Measurements from ENCODE around the gene PPP1R16B.

Gene PPP1R16B

DNA sequence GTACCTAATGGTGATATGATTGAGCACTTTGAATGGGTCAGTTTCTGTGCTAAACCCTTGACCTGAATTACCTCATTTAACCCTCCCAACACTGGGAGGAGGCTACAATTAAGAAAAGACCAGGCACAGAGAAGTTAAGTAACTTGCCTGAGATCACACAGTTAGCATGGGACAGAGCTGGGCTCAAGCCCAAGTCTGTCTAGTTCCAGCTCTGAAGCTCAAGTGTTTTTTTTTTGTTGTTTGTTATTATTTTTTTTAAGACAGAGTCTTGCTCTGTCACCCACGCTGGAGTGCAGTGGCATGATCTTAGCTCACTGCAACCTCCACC lies 124.7 kb downstream of the PPP1R16B start:
- H3K4me1 ChIP-seq (ENCODE audit: control insufficient read depth, insufficient read depth, low read length): peaks cover 4% of the 10 kb centered on the region; the same call in 1 of the 2 replicates
- TF ChIP-seq ZNF24 (tag by site-specific recombination; IDR thresholded peaks at IDR 0.05) (no peak), ZNF311 (tag by site-specific recombination; IDR thresholded peaks at IDR 0.05; ENCODE audit: borderline replicate concordance) (no peak), ZNF121 (tag by site-specific recombination; IDR thresholded peaks at IDR 0.05) (no peak), ZXDB (tag by site-specific recombination; IDR thresholded peaks at IDR 0.05) (no peak), REPIN1 (tag by site-specific recombination; IDR thresholded peaks at IDR 0.05; ENCODE audit: low read depth) (no peak), ZNF221 (tag by site-specific recombination; IDR thresholded peaks at IDR 0.05; ENCODE audit: borderline replicate concordance) (no peak), BCL11A (tag by site-specific recombination; IDR thresholded peaks at IDR 0.05; ENCODE audit: low read depth) (no peak), ZIC2 (tag by site-specific recombination; IDR thresholded peaks at IDR 0.05) (no peak), KLF16 (tag by site-specific recombination; IDR thresholded peaks at IDR 0.05) (no peak), ZNF223 (tag by site-specific recombination; IDR thresholded peaks at IDR 0.05) (no peak), ZNF792 (tag by site-specific recombination; IDR thresholded peaks at IDR 0.05) (no peak)
- TF ChIP-seq, protein P1, sequence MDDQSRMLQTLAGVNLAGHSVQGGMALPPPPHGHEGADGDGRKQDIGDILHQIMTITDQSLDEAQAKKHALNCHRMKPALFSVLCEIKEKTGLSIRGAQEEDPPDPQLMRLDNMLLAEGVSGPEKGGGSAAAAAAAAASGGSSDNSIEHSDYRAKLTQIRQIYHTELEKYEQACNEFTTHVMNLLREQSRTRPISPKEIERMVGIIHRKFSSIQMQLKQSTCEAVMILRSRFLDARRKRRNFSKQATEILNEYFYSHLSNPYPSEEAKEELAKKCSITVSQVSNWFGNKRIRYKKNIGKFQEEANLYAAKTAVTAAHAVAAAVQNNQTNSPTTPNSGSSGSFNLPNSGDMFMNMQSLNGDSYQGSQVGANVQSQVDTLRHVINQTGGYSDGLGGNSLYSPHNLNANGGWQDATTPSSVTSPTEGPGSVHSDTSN (CRISPR knock-in tag; IDR thresholded peaks at IDR 0.05): no peak
- TF ChIP-seq, protein P2, sequence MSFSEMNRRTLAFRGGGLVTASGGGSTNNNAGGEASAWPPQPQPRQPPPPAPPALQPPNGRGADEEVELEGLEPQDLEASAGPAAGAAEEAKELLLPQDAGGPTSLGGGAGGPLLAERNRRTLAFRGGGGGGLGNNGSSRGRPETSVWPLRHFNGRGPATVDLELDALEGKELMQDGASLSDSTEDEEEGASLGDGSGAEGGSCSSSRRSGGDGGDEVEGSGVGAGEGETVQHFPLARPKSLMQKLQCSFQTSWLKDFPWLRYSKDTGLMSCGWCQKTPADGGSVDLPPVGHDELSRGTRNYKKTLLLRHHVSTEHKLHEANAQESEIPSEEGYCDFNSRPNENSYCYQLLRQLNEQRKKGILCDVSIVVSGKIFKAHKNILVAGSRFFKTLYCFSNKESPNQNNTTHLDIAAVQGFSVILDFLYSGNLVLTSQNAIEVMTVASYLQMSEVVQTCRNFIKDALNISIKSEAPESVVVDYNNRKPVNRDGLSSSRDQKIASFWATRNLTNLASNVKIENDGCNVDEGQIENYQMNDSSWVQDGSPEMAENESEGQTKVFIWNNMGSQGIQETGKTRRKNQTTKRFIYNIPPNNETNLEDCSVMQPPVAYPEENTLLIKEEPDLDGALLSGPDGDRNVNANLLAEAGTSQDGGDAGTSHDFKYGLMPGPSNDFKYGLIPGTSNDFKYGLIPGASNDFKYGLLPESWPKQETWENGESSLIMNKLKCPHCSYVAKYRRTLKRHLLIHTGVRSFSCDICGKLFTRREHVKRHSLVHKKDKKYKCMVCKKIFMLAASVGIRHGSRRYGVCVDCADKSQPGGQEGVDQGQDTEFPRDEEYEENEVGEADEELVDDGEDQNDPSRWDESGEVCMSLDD (tag by site-specific recombination; IDR thresholded peaks at IDR 0.05): no peak
- TF ChIP-seq, protein P3, sequence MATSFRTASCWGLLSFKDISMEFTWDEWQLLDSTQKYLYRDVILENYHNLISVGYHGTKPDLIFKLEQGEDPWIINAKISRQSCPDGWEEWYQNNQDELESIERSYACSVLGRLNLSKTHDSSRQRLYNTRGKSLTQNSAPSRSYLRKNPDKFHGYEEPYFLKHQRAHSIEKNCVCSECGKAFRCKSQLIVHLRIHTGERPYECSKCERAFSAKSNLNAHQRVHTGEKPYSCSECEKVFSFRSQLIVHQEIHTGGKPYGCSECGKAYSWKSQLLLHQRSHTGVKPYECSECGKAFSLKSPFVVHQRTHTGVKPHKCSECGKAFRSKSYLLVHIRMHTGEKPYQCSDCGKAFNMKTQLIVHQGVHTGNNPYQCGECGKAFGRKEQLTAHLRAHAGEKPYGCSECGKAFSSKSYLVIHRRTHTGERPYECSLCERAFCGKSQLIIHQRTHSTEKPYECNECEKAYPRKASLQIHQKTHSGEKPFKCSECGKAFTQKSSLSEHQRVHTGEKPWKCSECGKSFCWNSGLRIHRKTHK (tag by site-specific recombination; IDR thresholded peaks at IDR 0.05): no peak
- H3K27ac ChIP-seq (ENCODE audit: extremely low read depth, low read depth, low read length): no peak overlapping the region
- CTCF ChIA-PET: interaction anchor here (1.5 to 8.6 kb wide), 2 partner anchors 119 to 150 kb away, joined by 3 to 75 read pairs; no protein-coding TSS in a partner anchor
- POLR2A ChIA-PET: interaction anchor here (0.7 kb wide), 1 partner anchor 119 kb away, joined by 3 read pairs; no protein-coding TSS in a partner anchor
- H3K4me3 ChIP-seq (ENCODE audit: low read depth, low read length): no peak overlapping the region
- H3K36me3 ChIP-seq (ENCODE audit: control insufficient read depth in 2 of 2, insufficient read depth in 1 of 2, low read length in 2 of 2): peaks cover 3 to 40% of the 10 kb centered on the region in 2 experiments; a peak in 2 of 3 replicates
- no peaks in the 10 kb centered on the region for H3K9me3 ChIP-seq (ENCODE audit: control insufficient read depth, insufficient read depth, low read depth, low read length)

DNA sequence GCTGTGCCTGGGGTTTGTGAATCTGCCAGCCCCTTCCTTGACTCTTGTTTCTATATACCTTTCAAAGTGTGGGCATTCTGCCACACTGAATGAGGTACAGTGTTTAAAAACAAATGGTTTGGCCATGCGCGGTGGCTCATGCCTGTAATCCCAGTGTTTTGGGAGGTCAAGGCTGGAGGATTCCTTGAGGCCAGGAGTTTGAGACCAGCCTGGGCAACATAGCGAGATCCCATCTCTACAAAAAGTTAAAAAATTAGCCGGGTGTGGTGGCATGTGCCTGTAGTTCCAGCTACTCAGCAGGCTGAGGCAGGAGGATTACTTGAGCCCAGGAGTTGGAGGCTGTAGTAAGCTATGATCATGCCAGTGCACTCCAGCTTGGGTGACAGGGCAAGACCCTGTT lies 126.5 kb downstream of the PPP1R16B start:
- ChIA-PET POLR2A (interaction anchor here (1.0 kb wide), 1 partner anchor 30 kb away, joined by 3 read pairs; the partner anchor contains the start of gene DHX35), CTCF (no interaction called here)
- Histone ChIP-seq H3K4me1 (ENCODE audit: control insufficient read depth, insufficient read depth, low read length) (peaks cover 4% of the 10 kb centered on the region; the same call in 1 of the 2 replicates), H3K9me3 (ENCODE audit: control insufficient read depth, insufficient read depth, low read depth, low read length) (no peaks in the 10 kb centered on the region), H3K36me3 (ENCODE audit: control insufficient read depth in 2 of 2, insufficient read depth in 1 of 2, low read length in 2 of 2) (peaks cover 3 to 52% of the 10 kb centered on the region in 2 experiments; a peak in 2 of 3 replicates), H3K4me3 (ENCODE audit: low read depth, low read length) (no peak overlapping the region), H3K27ac (ENCODE audit: extremely low read depth, low read depth, low read length) (no peak overlapping the region)
- TF ChIP-seq ZNF121 (tag by site-specific recombination; IDR thresholded peaks at IDR 0.05): peak; percentile 62
- TF ChIP-seq, protein P4, sequence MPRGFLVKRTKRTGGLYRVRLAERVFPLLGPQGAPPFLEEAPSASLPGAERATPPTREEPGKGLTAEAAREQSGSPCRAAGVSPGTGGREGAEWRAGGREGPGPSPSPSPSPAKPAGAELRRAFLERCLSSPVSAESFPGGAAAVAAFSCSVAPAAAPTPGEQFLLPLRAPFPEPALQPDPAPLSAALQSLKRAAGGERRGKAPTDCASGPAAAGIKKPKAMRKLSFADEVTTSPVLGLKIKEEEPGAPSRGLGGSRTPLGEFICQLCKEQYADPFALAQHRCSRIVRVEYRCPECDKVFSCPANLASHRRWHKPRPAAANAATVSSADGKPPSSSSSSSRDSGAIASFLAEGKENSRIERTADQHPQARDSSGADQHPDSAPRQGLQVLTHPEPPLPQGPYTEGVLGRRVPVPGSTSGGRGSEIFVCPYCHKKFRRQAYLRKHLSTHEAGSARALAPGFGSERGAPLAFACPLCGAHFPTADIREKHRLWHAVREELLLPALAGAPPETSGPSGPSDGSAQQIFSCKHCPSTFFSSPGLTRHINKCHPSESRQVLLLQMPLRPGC (tag by site-specific recombination; IDR thresholded peaks at IDR 0.05): no peak
